H9 (cell line): ENCODE data around the gene FIBP. TPM values are rescaled to one million over a fixed set of nuclear protein-coding genes. Genes with fewer than 3 reads are reported as not detected.
A peak's percentile ranks its signal among the peaks of the same experiment; 100 is the strongest.

Experiments
- DNase-seq: peaks from one replicate; pipeline ENCODE4 v3.0.0-alpha.2; 2017
- H2AFZ ChIP-seq: one replicate; pipeline ENCODE4 v1.6.1; 2013; ENCODE audit warnings: mild to moderate bottlenecking, low read length, control low read depth, moderate library complexity
- H2AK5ac ChIP-seq: 2 replicates; pipeline ENCODE4 v1.6.1; 2013; ENCODE audit warnings: low read length, control low read depth, mixed read lengths; ENCODE audit not compliant: insufficient read length
- H2BK120ac ChIP-seq: one replicate; pipeline ENCODE4 v1.6.1; 2013; ENCODE audit warnings: low read depth, mild to moderate bottlenecking, low read length, control low read depth, inconsistent platforms; ENCODE audit not compliant: poor library complexity, severe bottlenecking
- H2BK12ac ChIP-seq: 2 replicates; pipeline ENCODE4 v1.6.1; 2013; ENCODE audit warnings: low read length, control low read depth, mixed read lengths, low read depth; ENCODE audit not compliant: insufficient read length
- H2BK15ac ChIP-seq: 2 replicates; pipeline ENCODE4 v1.6.1; 2013; ENCODE audit warnings: low read depth, low read length, control low read depth
- H2BK20ac ChIP-seq: one replicate; pipeline ENCODE4 v1.6.1; 2013; ENCODE audit warnings: low read depth, mild to moderate bottlenecking, low read length, control low read depth, inconsistent platforms; ENCODE audit not compliant: poor library complexity, severe bottlenecking
- H2BK5ac ChIP-seq: 2 replicates; pipeline ENCODE4 v1.6.1; 2013; ENCODE audit warnings: low read length, control low read depth, mixed read lengths; ENCODE audit not compliant: insufficient read length
- H3K14ac ChIP-seq: 2 replicates; pipeline ENCODE4 v1.6.1; 2013; ENCODE audit warnings: low read length, control low read depth; ENCODE audit not compliant: insufficient read depth
- H3K18ac ChIP-seq: 2 replicates; pipeline ENCODE4 v1.6.1; 2013; ENCODE audit warnings: low read depth, mild to moderate bottlenecking, mixed read lengths, low read length, control low read depth; ENCODE audit not compliant: insufficient read length
- H3K23ac ChIP-seq: 2 replicates; pipeline ENCODE4 v1.6.1; 2013; ENCODE audit warnings: low read length, control low read depth, mixed read lengths, low read depth; ENCODE audit not compliant: insufficient read length
- H3K23me2 ChIP-seq: 2 replicates; pipeline ENCODE4 v1.6.1; 2013; ENCODE audit warnings: low read depth, mild to moderate bottlenecking, mixed read lengths, low read length, control low read depth; ENCODE audit not compliant: insufficient read length, poor library complexity, severe bottlenecking
- H3K27ac ChIP-seq: 2 replicates; pipeline ENCODE4 v1.5.1; 2013; ENCODE audit warnings: low read length, control low read depth, mixed read lengths, low read depth; ENCODE audit not compliant: insufficient read length
- H3K27me3 ChIP-seq: 2 replicates; pipeline ENCODE4 v1.6.1; 2013; ENCODE audit warnings: low read length, control low read depth, inconsistent platforms; ENCODE audit not compliant: insufficient read depth
- H3K4ac ChIP-seq: 2 replicates; pipeline ENCODE4 v1.6.1; 2013; ENCODE audit warnings: low read depth, mild to moderate bottlenecking, control low read depth, inconsistent platforms, low read length, moderate library complexity
- H3K4me1 ChIP-seq: 2 replicates; pipeline ENCODE4 v1.6.1; 2013; ENCODE audit warnings: low read length, control low read depth, inconsistent platforms; ENCODE audit not compliant: insufficient read depth
- H3K4me2 ChIP-seq: 2 replicates; pipeline ENCODE4 v1.6.1; 2013; ENCODE audit warnings: low read length, control low read depth, mixed read lengths; ENCODE audit not compliant: insufficient read length, insufficient read depth
- H3K56ac ChIP-seq: 2 replicates; pipeline ENCODE4 v1.6.1; 2013; ENCODE audit warnings: low read depth, mild to moderate bottlenecking, mixed read lengths, low read length, control low read depth; ENCODE audit not compliant: insufficient read length
- H3K79me1 ChIP-seq: 2 replicates; pipeline ENCODE4 v1.6.1; 2013; ENCODE audit warnings: low read depth, mild to moderate bottlenecking, moderate library complexity, low read length, control low read depth, inconsistent platforms; ENCODE audit not compliant: insufficient read depth, poor library complexity, severe bottlenecking
- H3K79me2 ChIP-seq: 2 replicates; pipeline ENCODE4 v1.6.1; 2013; ENCODE audit warnings: low read length, control low read depth, inconsistent platforms; ENCODE audit not compliant: insufficient read depth
- H3K9ac ChIP-seq: 2 replicates; pipeline ENCODE4 v1.6.1; 2013; ENCODE audit warnings: low read length, control low read depth, mixed read lengths; ENCODE audit not compliant: insufficient read length; ENCODE audit errors: extremely low read depth
- H3K9me3 ChIP-seq: one replicate; pipeline ENCODE4 v1.6.1; 2013; ENCODE audit warnings: low read depth, low read length, inconsistent platforms; ENCODE audit not compliant: control insufficient read depth
- H3T11ph ChIP-seq: one replicate; pipeline ENCODE4 v1.6.1; 2013; ENCODE audit warnings: mild to moderate bottlenecking, low read length, control low read depth, inconsistent platforms
- H4K20me1 ChIP-seq: one replicate; pipeline ENCODE4 v1.6.1; 2013; ENCODE audit not compliant: control insufficient read depth, insufficient read length, insufficient read depth
- H4K5ac ChIP-seq: 2 replicates; pipeline ENCODE4 v1.6.1; 2013; ENCODE audit warnings: low read depth, mild to moderate bottlenecking, mixed read lengths, low read length, control low read depth; ENCODE audit not compliant: insufficient read length
- H4K8ac ChIP-seq: replicated peaks from 2 replicates; pipeline ENCODE4 v1.6.1; 2013; ENCODE audit warnings: low read length, control low read depth, mixed read lengths, low read depth; ENCODE audit not compliant: insufficient read length
- H4K91ac ChIP-seq: 2 replicates; pipeline ENCODE4 v1.6.1; 2013; ENCODE audit warnings: low read depth, mild to moderate bottlenecking, moderate library complexity, mixed read lengths, low read length, control low read depth; ENCODE audit not compliant: insufficient read length
- H3K27ac Mint-ChIP-seq, 3 experiments: 2 replicates in 2 of 3; 3 replicates in 1 of 3; pipeline ENCODE4 v1.8.0; 2020 to 2021; ENCODE audit warnings: mixed read lengths in 3 of 3, mild to moderate bottlenecking in 1 of 3, moderate library complexity in 1 of 3
- H3K27me3 Mint-ChIP-seq: 2 replicates; pipeline ENCODE4 v1.8.0; 2021; ENCODE audit warnings: low read depth, mild to moderate bottlenecking, moderate library complexity, mixed read lengths
- H3K36me3 Mint-ChIP-seq, 3 experiments: 2 replicates in 2 of 3; 3 replicates in 1 of 3; pipeline ENCODE4 v1.8.0; 2020 to 2021; ENCODE audit warnings: low read depth in 3 of 3, mixed read lengths in 3 of 3; ENCODE audit not compliant: insufficient read depth in 1 of 3
- H3K4me1 Mint-ChIP-seq, 2 experiments: 2 replicates each; pipeline ENCODE4 v1.8.0; 2020; ENCODE audit warnings: mixed read lengths in 2 of 2
- H3K4me3 Mint-ChIP-seq, 2 experiments: 2 replicates in 1 of 2; 3 replicates in 1 of 2; pipeline ENCODE4 v1.8.0; 2020 to 2021; ENCODE audit warnings: mild to moderate bottlenecking in 2 of 2, mixed read lengths in 2 of 2, moderate library complexity in 1 of 2
- H3K9me3 Mint-ChIP-seq, 2 experiments: 2 replicates in 1 of 2; 3 replicates in 1 of 2; pipeline ENCODE4 v1.8.0; 2020; ENCODE audit warnings: mild to moderate bottlenecking in 2 of 2, mixed read lengths in 2 of 2, moderate library complexity in 1 of 2
- WGBS: extraction: QIAGEN DNeasy Blood & Tissue Kit; methylation state at CpG from one replicate; pipeline ENCODE4 v1.1.7; 2013; ENCODE audit warnings: missing lambda C conversion rate, low lambda C conversion rate, mixed read lengths; ENCODE audit not compliant: insufficient read length; ENCODE audit errors: extremely low coverage; 5-methylcytosine and 5-hydroxymethylcytosine counted together
- total RNA-seq: library from RNA; stranded (reverse); gene quantifications from 2 replicates; pipeline ENCODE4 v1.2.1, GENCODE V29; 2021
- TF ChIP-seq, protein P1 (sequence below): fragments of 200-600 bp; sonication (generic); conservative IDR thresholded peaks from 3 replicates; pipeline ENCODE4 v1.8.0; 2021; ENCODE audit warnings: antibody characterized with exemption, mild to moderate bottlenecking

The FIBP gene
- total RNA-seq, 1 experiment from 2014 or later = 87.0 TPM

DNA sequence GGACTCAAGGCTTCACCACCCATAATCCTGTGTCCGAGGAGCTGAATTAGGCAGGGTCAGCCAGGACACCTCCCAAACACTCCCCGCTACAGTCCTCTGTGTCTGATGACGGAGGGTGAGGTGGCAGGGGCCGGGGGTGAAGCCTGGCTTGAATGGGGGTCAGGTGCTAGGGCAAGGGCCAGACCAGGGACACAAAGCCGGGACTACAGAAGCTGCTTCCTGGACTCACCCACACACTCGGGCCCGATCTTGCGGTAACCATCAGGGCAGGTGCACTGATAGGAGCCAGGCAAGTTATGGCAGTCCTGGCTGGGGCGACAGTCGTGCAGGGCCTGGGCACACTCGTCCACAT, 18.0 kb downstream of the FIBP start:
- H3K36me3 Mint-ChIP-seq = peaks cover 1 to 7% (median 6%) of the 10 kb centered on the region in 3 experiments; a peak in 5 of 7 replicates
- Histone ChIP-seq H4K5ac (no peak overlapping the region), H3K4me2 (no peak overlapping the region), H2BK120ac (no peak overlapping the region), H2BK5ac (no peak overlapping the region), H3K79me2 (no peaks in the 10 kb centered on the region), H3K79me1 (no peaks in the 10 kb centered on the region), H2AK5ac (no peak overlapping the region), H3K56ac (no peak overlapping the region), H2BK20ac (no peak overlapping the region), H3K4me1 (no peaks in the 10 kb centered on the region), H3K9ac (no peak overlapping the region), H3K23me2 (peaks cover 8% of the 10 kb centered on the region), H3K14ac (no peak overlapping the region), H3K9me3 (no peaks in the 10 kb centered on the region), H3K27me3 (peaks cover 3% of the 10 kb centered on the region; the same call in 1 of the 2 replicates), H4K8ac (no peak overlapping the region), H3K4ac (no peak overlapping the region), H2AFZ (no peak overlapping the region), H3T11ph (no peak overlapping the region), H2BK12ac (no peak overlapping the region), H4K20me1 (no peaks in the 10 kb centered on the region), H3K23ac (no peak overlapping the region), H4K91ac (no peak overlapping the region), H3K27ac (no peak overlapping the region), H3K18ac (no peak overlapping the region), H2BK15ac (no peak overlapping the region)
- H3K4me1 Mint-ChIP-seq = peaks cover 15 to 20% of the 10 kb centered on the region in 2 experiments
- TF ChIP-seq, protein P1, sequence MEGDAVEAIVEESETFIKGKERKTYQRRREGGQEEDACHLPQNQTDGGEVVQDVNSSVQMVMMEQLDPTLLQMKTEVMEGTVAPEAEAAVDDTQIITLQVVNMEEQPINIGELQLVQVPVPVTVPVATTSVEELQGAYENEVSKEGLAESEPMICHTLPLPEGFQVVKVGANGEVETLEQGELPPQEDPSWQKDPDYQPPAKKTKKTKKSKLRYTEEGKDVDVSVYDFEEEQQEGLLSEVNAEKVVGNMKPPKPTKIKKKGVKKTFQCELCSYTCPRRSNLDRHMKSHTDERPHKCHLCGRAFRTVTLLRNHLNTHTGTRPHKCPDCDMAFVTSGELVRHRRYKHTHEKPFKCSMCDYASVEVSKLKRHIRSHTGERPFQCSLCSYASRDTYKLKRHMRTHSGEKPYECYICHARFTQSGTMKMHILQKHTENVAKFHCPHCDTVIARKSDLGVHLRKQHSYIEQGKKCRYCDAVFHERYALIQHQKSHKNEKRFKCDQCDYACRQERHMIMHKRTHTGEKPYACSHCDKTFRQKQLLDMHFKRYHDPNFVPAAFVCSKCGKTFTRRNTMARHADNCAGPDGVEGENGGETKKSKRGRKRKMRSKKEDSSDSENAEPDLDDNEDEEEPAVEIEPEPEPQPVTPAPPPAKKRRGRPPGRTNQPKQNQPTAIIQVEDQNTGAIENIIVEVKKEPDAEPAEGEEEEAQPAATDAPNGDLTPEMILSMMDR = no peak
- no peak overlapping the region for H3K27ac Mint-ChIP-seq
- no peaks in the 10 kb centered on the region; a peak in 1 of 5 replicates for H3K9me3 Mint-ChIP-seq
- no CpG with 5 or more reads among the region's 11 CpGs for WGBS
- H3K4me3 Mint-ChIP-seq = peak overlapping the region in 1 of 2 experiments; percentile 32; a peak in 1 of 5 replicates
- peaks cover 7% of the 10 kb centered on the region for H3K27me3 Mint-ChIP-seq
- no peak for DNase-seq
